Right ventricle myocardium superior (tissue), 1 donor: Measurements from ENCODE around the gene CRYBB3. TPM values are rescaled to one million over a fixed set of nuclear protein-coding genes. Genes with fewer than 3 reads are reported as not detected.
"Not testable (repeated sequence)": the region's sequence is repeated elsewhere in the genome, so short reads cannot be mapped to it uniquely, and the experiment has no call there.

Experiments
- ATAC-seq: fragments of 200-7000 bp; cut with Tn5 transposase; one replicate; pipeline ENCODE4 v1.9.1; 2020; ENCODE audit warnings: mild to moderate bottlenecking; ENCODE audit not compliant: poor library complexity
- DNase-seq: peaks from one replicate; pipeline ENCODE4 v3.0.0-alpha.2; 2020
- intact Hi-C: fragments of 100-400 bp; cut with DNase I; formaldehyde crosslinking; loops from one replicate; pipeline ENCODE4 v1.11.2; 2022
- total RNA-seq: library from RNA; stranded (reverse); fragmentation: NEBNext Ultra II Directional; extraction: Animal tissue kit (Norgen Biotek cat#: 25700); gene quantifications from one replicate; pipeline ENCODE4 v1.2.1, GENCODE V29; 2021
- donor health status: DM: no; HTN: yes; CAD: no; lungs with severe emphysema.

Gene CRYBB3
- total RNA-seq, 1 donor from 2014 or later = not detected

DNA sequence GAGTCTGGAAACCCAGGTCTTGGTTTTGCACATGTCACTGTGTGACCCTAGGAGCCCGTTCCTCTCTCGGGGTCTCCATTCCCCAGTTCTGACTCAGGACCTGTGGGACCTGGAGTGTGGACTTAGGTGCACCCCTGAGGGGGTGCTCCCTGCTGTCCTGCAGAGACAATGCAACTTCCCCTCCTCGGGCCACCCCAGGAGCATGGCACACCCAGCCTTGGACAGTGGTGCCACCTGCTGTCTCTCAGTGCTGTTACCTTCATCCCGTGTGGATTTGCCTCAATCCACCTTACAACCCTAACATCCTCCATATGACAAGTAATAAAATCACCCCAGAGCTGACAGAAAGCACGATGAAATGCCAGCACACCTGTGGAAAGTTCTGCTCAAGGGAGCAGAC, 27.5 kb upstream of the CRYBB3 start:
- ATAC-seq (peak; percentile 71), DNase-seq (no peak)
- intact Hi-C loops = loop anchor here (5.0 kb wide), 1 partner anchor 60 kb away; no protein-coding TSS in a partner anchor

DNA sequence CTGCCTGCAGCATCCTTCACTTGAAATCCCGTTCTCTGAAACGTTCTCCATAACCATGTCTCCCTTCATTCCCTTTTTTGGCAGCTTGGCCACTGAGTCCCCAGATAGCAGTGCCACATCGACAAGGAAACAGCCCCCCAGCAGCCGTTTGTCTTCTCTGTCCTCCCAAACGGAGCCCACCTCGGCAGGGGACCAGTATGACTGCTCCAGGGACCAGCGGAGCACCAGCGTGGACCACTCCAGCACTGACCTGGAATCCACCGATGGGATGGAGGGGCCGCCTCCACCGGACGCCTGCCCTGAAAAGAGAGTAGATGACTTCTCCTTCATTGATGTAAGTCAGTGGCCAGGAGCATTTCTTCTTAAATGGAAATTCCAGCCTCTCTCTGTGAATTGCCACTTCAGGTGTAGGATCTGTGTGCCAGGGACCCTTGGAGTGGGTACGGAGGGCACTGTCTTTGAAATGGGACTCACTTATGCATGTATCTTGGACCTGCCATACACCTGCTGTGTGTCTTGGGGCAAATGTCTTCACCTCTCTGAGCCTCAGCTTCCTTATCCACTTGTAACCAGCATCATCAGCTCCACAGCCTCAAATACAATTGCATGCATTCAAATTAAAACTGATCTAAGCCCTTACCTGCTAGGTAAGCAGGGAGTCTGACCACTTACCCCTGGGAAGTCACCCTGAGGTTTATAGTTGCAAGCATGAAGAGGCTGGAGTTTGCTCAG, 25.3 kb upstream of the CRYBB3 start:
- intact Hi-C loops = loop anchor here (5.0 kb wide), 1 partner anchor 62 kb away; no protein-coding TSS in a partner anchor
- ATAC-seq = no peak

DNA sequence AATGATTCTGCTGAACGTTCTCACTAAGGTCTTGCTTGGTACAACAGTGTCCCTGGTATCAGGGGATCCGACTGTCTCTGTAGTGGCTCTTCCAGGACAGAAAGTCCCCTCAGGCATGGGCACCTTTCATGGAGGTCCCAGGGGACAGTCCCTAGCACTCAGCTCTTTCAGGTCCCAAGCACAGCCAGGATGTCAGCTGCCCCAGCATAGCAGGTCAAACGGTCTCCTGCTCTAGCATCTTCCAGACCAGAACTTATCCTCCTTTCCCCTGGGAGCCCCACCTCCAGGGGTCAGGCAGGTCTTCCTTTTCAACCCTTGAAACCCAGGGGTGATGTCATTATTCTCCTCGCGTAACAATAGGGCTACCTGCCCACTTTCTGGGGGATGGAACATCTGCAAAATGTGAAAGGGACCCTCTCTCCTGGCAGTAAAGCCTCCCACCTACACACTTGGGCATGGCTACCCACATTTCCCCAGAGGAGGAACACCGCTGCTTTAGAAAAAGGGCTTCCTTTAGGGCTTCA, 24.7 kb upstream of the CRYBB3 start:
- intact Hi-C loops = loop anchor here (5.0 kb wide), 1 partner anchor 63 kb away; no protein-coding TSS in a partner anchor
- DNase-seq (no peak), ATAC-seq (no peak)

More for the DNA sequence above, 25.3 kb upstream of the CRYBB3 start:
- DNase-seq = no peak

DNA sequence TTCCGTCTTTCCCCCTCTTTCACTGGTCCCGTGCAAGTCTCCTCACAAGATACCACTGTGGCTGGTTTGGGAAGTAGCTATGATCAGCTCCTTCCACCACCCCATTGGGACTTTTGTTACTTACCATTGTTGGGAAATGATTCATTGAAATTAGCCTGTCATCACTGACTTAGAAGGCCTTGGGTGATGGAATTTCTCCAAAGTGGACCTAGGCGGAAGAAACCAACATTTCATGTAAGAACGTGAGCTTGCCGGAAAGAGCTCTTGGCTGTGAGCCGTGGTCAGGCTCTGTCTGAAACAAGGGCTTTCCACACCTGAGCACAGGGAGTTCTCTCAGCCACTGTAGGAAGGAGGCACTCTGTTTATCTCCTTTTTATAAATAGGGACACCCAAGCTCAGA, 23.5 kb upstream of the CRYBB3 start:
- DNase-seq (no peak), ATAC-seq (no peak)
- intact Hi-C loops = no loop called here

- ATAC-seq = no peak
- no peak for DNase-seq
- intact Hi-C loops = no loop called here
These were observed 22.9 kb upstream of the CRYBB3 start for GRCh38 chr22:25176799-25177198.

DNA sequence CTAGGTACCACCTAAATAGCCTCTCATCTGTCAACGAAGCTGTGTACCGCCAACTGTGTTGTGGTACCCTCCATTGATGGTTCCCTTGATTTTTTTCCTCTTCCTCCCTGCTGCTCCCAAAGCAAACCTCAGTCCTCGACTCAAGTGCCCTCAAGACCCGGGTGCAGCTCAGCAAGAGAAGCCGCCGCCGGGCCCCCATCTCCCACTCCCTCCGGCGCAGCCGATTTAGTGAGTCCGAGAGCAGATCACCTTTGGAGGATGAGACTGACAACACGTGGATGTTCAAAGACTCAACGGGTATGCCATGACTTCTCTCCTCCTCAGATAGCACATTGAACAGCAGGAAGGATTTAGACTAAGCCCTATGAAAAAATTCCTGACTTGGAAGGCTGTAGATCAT, 22.4 kb upstream of the CRYBB3 start:
- intact Hi-C loops = no loop called here
- no peak for DNase-seq
- ATAC-seq = no peak

GRCh38 chr22:25177895-25178294, 21.8 kb upstream of the CRYBB3 start:
- DNase-seq = no peak
- intact Hi-C loops = no loop called here
- no peak for ATAC-seq

GRCh38 chr22:25178348-25178747, 21.3 kb upstream of the CRYBB3 start:
- DNase-seq, intact Hi-C loops: not testable (repeated sequence)
- ATAC-seq = peak; percentile 50

- intact Hi-C loops, DNase-seq: not testable (repeated sequence)
- peak; percentile 47 for ATAC-seq
These were observed 20.6 kb upstream of the CRYBB3 start for GRCh38 chr22:25178869-25179631.

DNA sequence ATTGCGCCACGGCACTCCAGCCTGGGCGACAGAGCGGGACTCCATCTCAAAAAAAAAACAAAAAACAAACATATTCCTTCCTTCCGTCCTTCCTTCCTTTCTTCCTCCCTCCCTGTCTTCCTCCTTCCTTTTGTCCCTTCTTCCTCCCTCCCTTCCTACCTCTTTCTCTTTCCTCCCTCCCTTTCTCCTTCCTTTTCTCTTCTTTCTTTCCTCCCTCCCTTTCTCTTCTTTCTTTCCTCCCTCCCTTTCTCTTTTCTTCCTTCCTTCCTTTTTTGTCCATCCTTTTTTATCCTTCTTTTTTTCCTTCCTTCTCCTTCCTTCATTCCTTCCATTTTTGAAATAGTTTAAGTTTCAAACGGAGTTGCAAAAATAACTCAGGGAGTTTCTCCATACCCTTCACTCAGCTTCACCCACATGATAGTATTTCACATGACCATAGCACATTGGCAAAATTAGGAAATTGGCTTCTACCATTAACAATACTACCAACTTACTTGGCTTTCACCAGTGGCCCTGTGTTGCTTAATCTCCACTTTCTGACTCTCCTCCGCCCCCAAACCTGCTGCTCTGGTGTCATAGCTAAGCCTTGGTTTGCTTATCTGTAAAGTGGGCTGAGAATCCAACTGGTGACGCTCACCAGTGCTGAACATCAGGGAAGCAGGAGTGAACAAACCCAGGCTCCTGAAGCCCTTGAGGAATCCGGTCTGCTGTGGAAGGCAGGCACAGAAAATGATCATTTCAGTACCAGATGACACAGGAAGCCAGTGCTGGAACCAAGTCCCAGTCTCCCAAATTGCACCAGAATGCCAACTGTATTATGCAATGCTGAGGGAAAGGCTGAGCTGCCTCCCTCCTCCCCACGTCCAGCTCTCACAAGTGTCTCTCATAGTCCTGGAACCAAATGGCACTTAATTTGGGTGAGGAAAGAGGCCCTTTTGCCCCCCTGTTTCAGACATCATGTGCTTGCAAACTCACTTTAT, 17.2 kb upstream of the CRYBB3 start:
- ATAC-seq (peak; percentile 45), DNase-seq (no peak)
- intact Hi-C loops = no loop called here

DNA sequence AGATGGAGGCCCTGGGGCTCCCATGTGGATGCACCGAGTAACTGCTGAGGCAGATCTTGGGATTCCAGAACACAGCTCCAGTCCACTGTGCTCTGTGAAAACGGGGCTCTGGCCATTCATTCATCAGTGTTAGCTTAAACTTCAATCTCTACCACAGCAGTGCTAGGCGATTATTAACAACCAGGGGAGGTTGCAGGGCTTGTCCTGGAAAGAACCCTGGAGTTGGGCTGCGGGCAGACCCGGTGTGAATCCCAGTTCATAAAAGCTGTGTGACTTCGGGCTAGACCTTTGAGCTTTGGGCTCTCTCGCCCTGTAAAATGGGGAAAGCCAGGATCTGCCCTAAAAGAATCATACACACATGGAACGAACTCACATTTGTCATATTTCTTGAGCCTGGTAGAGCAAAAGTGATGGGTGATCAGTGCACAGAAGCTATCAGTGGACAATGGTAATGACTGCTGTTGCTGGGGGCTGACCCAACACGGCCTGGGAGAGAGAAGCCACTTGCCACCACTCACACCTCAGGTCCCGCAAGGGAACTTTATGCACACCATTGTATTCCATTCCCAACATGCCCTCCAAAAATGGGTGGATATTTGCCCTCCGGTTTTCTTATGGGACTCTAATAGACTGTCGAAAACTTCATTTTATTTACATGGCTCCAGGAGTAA, 15.6 kb upstream of the CRYBB3 start:
- DNase-seq (no peak), ATAC-seq (no peak)
- intact Hi-C loops = no loop called here

GRCh38 chr22:25186140-25186539, 13.5 kb upstream of the CRYBB3 start:
- intact Hi-C loops = no loop called here
- DNase-seq (no peak), ATAC-seq (no peak)

DNA sequence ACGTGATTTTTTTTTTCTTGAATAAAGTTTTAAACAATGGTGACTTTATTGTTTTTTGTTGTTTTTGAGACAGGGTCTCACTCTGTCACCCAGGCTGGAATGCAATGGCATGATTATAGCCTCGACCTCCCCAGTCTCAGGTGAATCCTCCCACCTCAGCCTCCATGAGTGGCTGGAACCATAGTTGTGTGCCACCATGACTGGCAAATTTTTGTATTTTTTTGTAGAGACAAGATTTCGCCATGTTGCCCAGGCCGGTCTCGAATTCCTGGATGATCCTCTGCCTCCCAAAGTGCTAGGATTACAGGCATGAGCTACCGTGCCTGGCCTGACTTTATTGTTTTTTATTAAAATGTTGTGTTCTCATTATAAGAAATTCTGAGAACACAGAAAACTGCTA, 12.2 kb upstream of the CRYBB3 start:
- DNase-seq (no peak), ATAC-seq (no peak)
- intact Hi-C loops = no loop called here

- intact Hi-C loops = no loop called here
- DNase-seq = no peak
- no peak for ATAC-seq
These were observed 7.3 kb upstream of the CRYBB3 start for GRCh38 chr22:25192406-25192805.

DNA sequence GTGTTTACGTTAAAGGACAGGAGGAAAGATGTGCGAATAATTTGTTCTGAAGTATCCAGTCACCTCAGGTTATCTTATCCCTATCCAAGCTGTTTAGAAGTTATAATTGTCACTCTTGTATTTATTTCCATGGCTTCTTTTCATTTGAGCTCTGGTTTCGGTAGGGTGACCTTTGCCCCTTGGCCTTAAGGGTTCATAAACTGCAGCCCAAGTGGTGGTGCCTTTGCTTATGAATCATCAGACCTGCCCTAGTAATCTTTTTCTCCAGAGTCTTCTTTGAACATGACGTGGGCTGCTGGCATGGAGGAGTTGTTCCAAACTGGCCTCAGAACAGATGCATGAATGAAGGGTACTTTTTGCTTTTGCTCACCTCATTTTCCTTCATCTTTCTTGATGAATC, 6.5 kb upstream of the CRYBB3 start:
- ATAC-seq = no peak
- intact Hi-C loops = no loop called here
- DNase-seq = no peak

GRCh38 chr22:25193548-25193947, 6.1 kb upstream of the CRYBB3 start:
- DNase-seq = no peak
- no peak for ATAC-seq
- intact Hi-C loops = no loop called here

DNA sequence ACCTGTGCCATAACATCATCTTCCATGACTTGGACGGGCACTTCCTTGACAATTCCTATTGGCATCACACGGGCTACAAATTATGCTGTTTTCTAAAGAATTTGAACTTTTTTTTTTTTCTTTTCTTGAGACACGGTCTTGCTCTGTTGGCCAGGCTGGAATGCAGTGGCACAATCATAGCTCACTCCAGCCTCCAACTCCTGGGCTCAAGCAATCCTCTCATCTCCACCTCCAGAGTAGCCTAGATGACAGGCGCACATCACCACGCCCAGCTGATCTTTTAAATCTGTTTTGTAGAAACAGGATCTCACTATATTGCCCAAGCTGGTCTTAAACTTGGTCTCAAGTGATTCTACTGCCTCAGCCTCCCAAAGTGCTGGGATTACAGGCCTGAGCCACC, 3.3 kb upstream of the CRYBB3 start:
- intact Hi-C loops = no loop called here
- ATAC-seq (no peak), DNase-seq (no peak)

GRCh38 chr22:25197340-25197739, 2.3 kb upstream of the CRYBB3 start:
- DNase-seq (no peak), ATAC-seq (no peak)
- intact Hi-C loops = no loop called here
